Effector memory CD4-positive, alpha-beta T cell (primary cell): ENCODE results near the gene MAP3K12.
"Not testable (repeated sequence)": the region's sequence is repeated elsewhere in the genome, so short reads cannot be mapped to it uniquely, and the experiment has no call there.

Experiments used
- DNase-seq, 3 donors: peaks; one replicate each; pipeline ENCODE4 v3.0.0-alpha.2; 2020
- H3K27ac ChIP-seq: 2 replicates; pipeline ENCODE4 v1.7.0; 2013; ENCODE audit warnings: mild to moderate bottlenecking, low read length, moderate library complexity; ENCODE audit not compliant: insufficient read depth, poor library complexity, severe bottlenecking
- H3K27me3 ChIP-seq: replicated peaks from 2 replicates; pipeline ENCODE4 v1.7.0; 2013; ENCODE audit warnings: mild to moderate bottlenecking, low read length; ENCODE audit not compliant: insufficient read depth, control insufficient read depth, poor library complexity, severe bottlenecking
- H3K36me3 ChIP-seq: 2 replicates; pipeline ENCODE4 v1.7.0; 2013; ENCODE audit warnings: mild to moderate bottlenecking, low read length, moderate library complexity; ENCODE audit not compliant: control insufficient read depth, insufficient read depth
- H3K4me1 ChIP-seq: 2 replicates; pipeline ENCODE4 v1.7.0; 2013; ENCODE audit warnings: low read length, mild to moderate bottlenecking; ENCODE audit not compliant: control insufficient read depth, insufficient read depth, poor library complexity, severe bottlenecking
- H3K4me3 ChIP-seq: 2 replicates; pipeline ENCODE4 v1.7.0; 2013; ENCODE audit warnings: low read length, low read depth, mild to moderate bottlenecking; ENCODE audit not compliant: insufficient read depth, poor library complexity, severe bottlenecking
- H3K9me3 ChIP-seq: 2 replicates; pipeline ENCODE4 v1.7.0; 2013; ENCODE audit warnings: mild to moderate bottlenecking, low read length, moderate library complexity; ENCODE audit not compliant: control insufficient read depth

The MAP3K12 gene

DNA sequence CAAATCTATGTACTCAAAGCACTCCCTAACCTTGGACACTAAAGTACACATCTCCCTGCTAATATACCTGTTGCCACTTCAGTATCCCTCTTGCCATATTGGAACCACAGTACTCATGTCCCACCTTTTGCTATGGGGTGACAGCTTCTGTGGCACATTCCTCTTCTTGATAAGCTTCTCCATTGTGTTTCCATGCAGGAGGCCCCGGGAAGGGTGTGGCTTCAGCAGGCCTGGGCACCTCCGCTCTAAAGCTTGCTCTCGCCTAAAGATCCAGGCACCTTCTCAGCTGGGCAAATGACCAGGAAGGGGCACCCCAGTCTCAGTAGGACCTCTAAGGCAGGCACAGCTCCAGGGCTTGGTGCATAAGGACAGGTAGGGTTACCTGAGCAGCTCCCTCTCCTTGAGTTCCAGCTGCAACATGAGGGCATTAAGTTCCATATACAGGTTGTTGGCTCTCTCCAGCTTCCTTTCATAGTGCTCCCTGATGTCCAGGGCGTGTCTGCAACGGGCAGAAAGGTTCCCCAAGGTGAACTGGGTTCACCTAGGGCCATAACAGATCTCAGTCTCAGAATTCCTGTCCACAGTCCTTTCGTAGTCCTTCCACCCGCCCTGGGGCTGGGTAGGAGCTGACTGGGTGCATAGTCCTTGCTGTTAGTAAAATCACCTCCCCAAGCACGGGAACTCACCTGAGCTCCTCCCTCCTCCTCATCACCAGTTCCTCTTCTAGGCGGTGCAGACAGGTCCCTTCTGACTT is 15.9 kb downstream of the MAP3K12 start:
- Histone ChIP-seq H3K4me1 (no peaks in the 10 kb centered on the region), H3K27me3 (no peaks in the 10 kb centered on the region), H3K27ac (no peak overlapping the region), H3K9me3 (no peaks in the 10 kb centered on the region), H3K4me3 (no peak overlapping the region), H3K36me3 (peaks cover 64% of the 10 kb centered on the region)
- no peak for DNase-seq

DNA sequence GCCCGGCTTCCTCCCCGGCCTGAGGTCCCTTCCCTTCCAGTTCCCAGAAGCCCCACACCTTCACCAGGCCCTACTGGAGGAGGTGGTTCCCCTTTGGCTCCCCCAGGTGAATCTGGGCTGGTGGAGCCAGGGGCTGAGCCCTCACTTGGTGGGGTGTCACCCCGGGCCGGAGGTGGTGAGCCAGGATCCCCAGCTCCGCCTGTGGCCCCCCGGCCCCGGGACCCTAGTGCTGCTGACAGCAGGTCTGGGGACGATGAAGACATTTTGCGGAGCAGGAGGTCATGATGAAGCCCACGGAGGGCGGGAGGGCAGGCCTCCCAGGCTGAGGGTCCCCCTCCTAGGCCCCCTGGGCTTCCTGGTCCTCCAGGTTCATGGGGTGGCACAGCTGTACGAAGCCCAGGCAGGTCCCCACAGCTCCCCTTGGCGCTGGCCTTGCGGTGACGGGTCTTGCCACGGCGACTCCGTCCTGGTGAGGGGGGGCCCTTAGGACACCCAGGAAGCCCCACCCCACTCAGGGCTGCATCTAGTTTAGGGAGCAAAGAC is 16.6 kb downstream of the MAP3K12 start:
- H3K4me3 ChIP-seq: no peak overlapping the region
- H3K36me3 ChIP-seq: peaks cover 69% of the 10 kb centered on the region
- H3K27ac ChIP-seq: no peak overlapping the region
- H3K9me3 ChIP-seq: no peaks in the 10 kb centered on the region
- DNase-seq: no peak
- H3K4me1 ChIP-seq: no peaks in the 10 kb centered on the region
- no peaks in the 10 kb centered on the region for H3K27me3 ChIP-seq

DNA sequence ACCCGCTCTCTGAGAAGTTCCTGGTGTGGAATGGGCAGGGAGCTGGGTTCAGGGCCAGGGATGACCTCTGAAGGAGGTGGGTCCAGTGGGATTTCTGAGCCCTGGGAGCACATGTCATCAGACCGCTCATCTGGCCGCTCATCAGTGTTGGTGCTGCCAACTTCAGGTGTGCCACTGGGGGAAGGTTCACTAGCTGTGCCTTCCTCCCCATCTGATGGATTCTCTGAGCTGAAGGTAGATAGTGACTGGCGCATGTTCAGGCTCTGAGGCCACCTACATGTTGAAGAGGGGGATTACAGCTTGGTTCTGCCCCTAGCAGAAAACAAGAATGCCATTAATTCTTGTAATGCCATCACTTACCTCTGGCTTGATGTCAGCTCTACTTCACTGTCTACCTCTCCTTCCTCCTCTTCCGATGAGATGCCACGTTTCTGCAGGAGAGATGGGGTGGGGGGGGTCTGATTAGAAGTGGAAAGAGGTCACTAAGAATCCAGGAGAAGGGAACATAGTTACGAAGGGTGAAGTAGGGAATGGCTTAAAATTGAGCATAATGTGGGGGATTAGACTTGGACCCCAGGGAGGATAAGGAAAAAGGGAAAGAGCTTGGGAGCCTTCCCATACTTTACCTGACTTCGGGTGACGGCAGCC is 17.2 kb downstream of the MAP3K12 start:
- Histone ChIP-seq H3K9me3 (no peaks in the 10 kb centered on the region), H3K4me3 (no peak overlapping the region), H3K4me1 (no peaks in the 10 kb centered on the region), H3K27ac (no peak overlapping the region), H3K27me3 (no peaks in the 10 kb centered on the region), H3K36me3 (peaks cover 74% of the 10 kb centered on the region)
- no peak for DNase-seq

DNA sequence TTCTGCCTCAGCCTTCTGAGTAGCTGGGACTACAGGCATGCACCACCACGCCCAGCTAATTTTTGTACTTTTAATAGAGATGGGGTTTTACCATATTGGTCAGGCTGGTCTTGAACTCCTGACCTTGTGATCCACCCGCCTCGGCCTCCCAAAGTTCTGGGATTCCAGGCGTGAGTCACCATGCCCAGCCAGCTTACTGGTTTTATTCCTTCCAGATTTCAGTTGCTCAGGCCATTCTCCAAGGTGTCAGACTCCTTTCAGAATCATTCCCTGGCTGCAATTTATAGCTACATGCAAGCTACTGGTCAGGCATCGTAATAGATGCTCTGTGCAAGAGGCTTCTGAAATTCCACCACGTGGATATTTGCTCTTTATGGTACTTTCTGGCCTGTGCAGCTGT is 17.8 kb downstream of the MAP3K12 start:
- not testable (repeated sequence) for DNase-seq

DNA sequence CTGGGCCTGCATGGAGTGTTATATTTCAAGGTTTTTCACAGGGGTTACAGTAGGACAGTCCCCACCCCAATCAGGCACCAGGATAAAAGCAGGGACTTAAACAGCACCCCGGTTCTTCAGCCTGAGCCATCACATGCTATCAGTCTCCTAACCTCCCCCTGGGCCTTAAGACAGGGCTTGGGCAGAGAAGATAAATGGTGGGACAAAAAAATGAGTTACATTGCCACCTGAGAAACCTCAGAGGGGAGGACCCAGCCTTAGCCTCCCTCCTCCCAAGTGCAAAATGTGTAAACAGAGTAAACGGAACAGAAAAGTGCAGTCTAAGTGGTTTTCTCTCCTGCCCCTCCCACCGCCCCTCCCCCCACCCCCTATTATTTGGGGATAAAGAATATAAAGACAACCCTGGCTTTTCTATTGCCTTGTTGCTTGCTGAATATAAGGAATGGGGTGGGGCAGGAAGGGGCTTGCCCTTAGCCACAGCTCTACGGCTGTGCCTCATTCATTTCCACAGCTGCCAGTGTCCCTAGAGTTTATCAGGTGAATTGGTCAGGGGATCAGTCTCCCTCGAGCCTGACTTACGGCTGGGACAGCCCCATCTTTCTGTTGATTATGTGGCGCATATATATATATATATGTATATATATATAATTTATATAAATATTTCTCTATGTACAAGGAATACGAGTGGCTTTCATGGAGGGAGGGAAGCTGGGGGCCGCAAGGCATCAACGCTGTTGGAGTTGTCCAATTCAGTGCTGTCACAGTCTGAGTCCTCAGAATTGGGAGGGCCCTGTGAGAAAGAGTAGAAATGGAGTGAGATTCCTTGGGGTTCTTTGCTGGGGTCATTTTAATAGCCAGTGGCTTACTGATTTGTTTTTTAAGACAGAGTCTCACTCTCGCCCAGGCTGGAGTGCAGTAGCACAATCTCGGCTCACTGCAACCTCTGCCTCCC is 18.5 kb downstream of the MAP3K12 start:
- DNase-seq: no peak
- H3K4me3 ChIP-seq: no peak overlapping the region
- H3K27me3 ChIP-seq: no peaks in the 10 kb centered on the region
- peaks cover 87% of the 10 kb centered on the region for H3K36me3 ChIP-seq
- H3K27ac ChIP-seq: no peak overlapping the region
- no peaks in the 10 kb centered on the region for H3K4me1 ChIP-seq
- no peaks in the 10 kb centered on the region for H3K9me3 ChIP-seq

More for the DNA sequence above, 17.8 kb downstream of the MAP3K12 start:
- H3K4me1 ChIP-seq, H3K27ac ChIP-seq, H3K27me3 ChIP-seq, H3K4me3 ChIP-seq, H3K9me3 ChIP-seq: not testable (repeated sequence)
- peaks cover 80% of the 10 kb centered on the region for H3K36me3 ChIP-seq

DNA sequence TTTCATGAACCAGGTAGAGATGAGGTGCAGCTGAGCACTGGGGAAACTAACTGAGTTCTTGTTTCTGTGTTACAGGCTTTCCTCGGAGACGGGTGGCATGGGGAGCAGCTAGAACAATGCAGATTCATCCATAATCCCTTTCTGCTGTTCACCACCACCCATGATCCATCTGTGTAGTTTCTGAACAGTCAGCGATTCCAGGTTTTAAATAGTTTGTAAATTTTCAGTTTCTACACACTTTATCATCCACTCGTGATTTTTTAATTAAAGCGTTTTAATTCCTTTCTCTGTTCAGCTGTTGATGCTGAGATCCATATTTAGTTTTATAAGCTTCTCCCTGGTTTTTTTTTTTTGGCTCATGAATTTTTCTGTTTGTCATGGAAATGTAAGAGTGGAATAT is 19.9 kb downstream of the MAP3K12 start:
- H3K36me3 ChIP-seq: peaks cover 91% of the 10 kb centered on the region
- no peak overlapping the region for H3K27ac ChIP-seq
- peaks cover 5% of the 10 kb centered on the region for H3K4me1 ChIP-seq
- DNase-seq: no peak
- H3K4me3 ChIP-seq: no peak overlapping the region
- no peaks in the 10 kb centered on the region for H3K9me3 ChIP-seq
- no peaks in the 10 kb centered on the region for H3K27me3 ChIP-seq

DNA sequence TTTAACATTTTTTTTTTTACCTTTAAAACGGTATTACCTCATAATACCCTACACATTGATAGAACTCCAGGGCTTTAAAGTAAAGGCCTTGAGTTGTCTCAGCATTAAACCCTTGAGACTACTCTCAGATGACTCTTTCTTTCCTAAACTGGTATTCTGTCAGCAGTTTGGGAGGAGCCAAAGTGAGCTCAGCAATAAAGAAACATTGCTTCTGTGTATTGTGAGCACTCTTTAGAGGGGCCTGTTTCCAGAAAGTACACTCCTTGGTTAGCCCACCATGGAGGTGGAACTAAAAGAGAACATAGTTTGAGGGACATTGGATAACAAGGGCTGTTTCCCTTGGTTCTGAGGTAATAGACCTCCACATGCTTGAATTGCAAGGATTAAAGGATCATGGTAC is 20.4 kb downstream of the MAP3K12 start:
- Histone ChIP-seq H3K4me1 (peaks cover 5% of the 10 kb centered on the region), H3K4me3 (no peak overlapping the region), H3K36me3 (peaks cover 91% of the 10 kb centered on the region), H3K9me3 (no peaks in the 10 kb centered on the region), H3K27me3 (no peaks in the 10 kb centered on the region), H3K27ac (no peak overlapping the region)
- no peak for DNase-seq

DNA sequence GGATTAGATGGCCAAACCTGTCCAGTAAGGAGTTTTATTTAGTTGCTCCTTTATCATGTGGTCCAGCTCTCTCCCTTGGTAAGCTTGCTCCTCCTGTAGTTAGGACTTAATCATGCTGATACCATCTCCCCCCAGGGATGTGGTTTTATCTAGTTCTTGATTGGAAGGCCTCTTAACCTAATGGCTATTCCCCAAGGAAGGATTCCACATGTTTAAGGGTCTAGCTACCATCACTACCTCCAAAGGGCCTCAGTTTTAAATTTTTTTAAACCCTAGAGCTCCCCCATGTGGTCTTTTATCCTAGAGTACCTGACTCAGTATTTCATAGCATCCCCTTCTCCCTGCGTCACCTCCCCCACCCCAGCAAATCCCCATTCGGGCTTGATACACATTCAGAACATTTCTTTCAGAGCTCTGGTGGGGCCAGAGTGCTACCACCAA is 22.5 kb downstream of the MAP3K12 start:
- Histone ChIP-seq H3K27ac (no peak overlapping the region), H3K4me1 (peaks cover 12% of the 10 kb centered on the region), H3K27me3 (no peaks in the 10 kb centered on the region), H3K9me3 (no peaks in the 10 kb centered on the region), H3K36me3 (peaks cover 89% of the 10 kb centered on the region), H3K4me3 (no peak overlapping the region)
- DNase-seq: no peak

DNA sequence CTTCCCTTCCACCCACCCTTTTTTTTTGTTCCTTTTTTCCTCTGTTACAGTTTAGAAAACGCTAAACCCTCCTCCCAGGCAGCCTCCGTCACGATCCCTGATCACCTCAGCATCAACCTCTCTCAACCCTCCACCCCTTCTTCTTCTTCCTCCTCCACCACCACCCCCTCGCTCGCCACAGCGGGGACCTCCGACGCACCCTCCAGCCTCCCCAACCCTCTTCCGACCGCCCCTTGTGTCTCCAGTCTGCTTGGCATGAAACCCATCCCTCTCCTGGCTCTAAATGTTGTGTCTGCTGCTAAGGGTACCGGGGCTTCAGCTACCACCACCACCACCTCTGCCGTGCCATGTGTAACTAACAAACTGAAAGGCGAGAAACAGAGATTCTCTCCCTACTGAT is 24.4 kb downstream of the MAP3K12 start:
- peaks cover 90% of the 10 kb centered on the region for H3K36me3 ChIP-seq
- DNase-seq: no peak
- H3K9me3 ChIP-seq: no peaks in the 10 kb centered on the region
- no peak overlapping the region for H3K4me3 ChIP-seq
- peak overlapping the region; percentile 34 for H3K27ac ChIP-seq
- H3K27me3 ChIP-seq: no peaks in the 10 kb centered on the region
- H3K4me1 ChIP-seq: peaks cover 12% of the 10 kb centered on the region
